ENCODE results near the gene PSG7.
"Not testable (repeated sequence)": the region's sequence is repeated elsewhere in the genome, so short reads cannot be mapped to it uniquely, and the experiment has no call there.

Gene PSG7

GRCh38 chr19:42937107-42937506 lies at the start of gene PSG7:
Gene PSG7, minus strand, starts transcription at chr19:42937207. Its CDS starts 131 bp downstream, at chr19:42937076.
- DNase-seq = not testable (repeated sequence)

- no peak for DNase-seq
Measured at GRCh38 chr19:42985588-42985987, 48.6 kb upstream of the PSG7 start.

GRCh38 chr19:42982111-42982510 lies 45.1 kb upstream of the PSG7 start:
- DNase-seq = not testable (repeated sequence)

GRCh38 chr19:42971451-42971850 lies 34.4 kb upstream of the PSG7 start:
- not testable (repeated sequence) for DNase-seq

- no peak for DNase-seq
Measured at GRCh38 chr19:42965176-42965575, 28.2 kb upstream of the PSG7 start.

GRCh38 chr19:42961119-42961518 lies 24.1 kb upstream of the PSG7 start:
- no peak for DNase-seq

- not testable (repeated sequence) for DNase-seq
Measured at GRCh38 chr19:42952126-42952525, 15.1 kb upstream of the PSG7 start.

- not testable (repeated sequence) for DNase-seq
Measured at GRCh38 chr19:42951476-42951875, 14.5 kb upstream of the PSG7 start.

GRCh38 chr19:42942187-42942789 lies 5.3 kb upstream of the PSG7 start:
- no peak for DNase-seq

- DNase-seq = not testable (repeated sequence)
Measured at GRCh38 chr19:42934726-42935125, 2.3 kb downstream of the PSG7 start.

- not testable (repeated sequence) for DNase-seq
Measured at GRCh38 chr19:42934183-42934582, 2.8 kb downstream of the PSG7 start.

GRCh38 chr19:42933412-42933811 lies 3.6 kb downstream of the PSG7 start:
- DNase-seq = not testable (repeated sequence)

- DNase-seq = not testable (repeated sequence)
Measured at GRCh38 chr19:42932485-42933101, 4.4 kb downstream of the PSG7 start.

GRCh38 chr19:42930214-42930613 lies 6.8 kb downstream of the PSG7 start:
- DNase-seq = not testable (repeated sequence)

- DNase-seq = no peak
Measured at GRCh38 chr19:42928896-42929295, 8.1 kb downstream of the PSG7 start.

GRCh38 chr19:42926781-42927180 lies 10.2 kb downstream of the PSG7 start:
- DNase-seq = no peak

- not testable (repeated sequence) for DNase-seq
Measured at GRCh38 chr19:42923106-42923505, 13.9 kb downstream of the PSG7 start.

- not testable (repeated sequence) for DNase-seq
Measured at GRCh38 chr19:42920971-42921370, 16.0 kb downstream of the PSG7 start.

GRCh38 chr19:42919757-42920079 lies 17.3 kb downstream of the PSG7 start:
- no peak for DNase-seq

GRCh38 chr19:42919070-42919756 lies 17.8 kb downstream of the PSG7 start:
- DNase-seq = not testable (repeated sequence)

- not testable (repeated sequence) for DNase-seq
Measured at GRCh38 chr19:42918377-42919069, 18.5 kb downstream of the PSG7 start.

- DNase-seq = not testable (repeated sequence)
Measured at GRCh38 chr19:42917634-42918033, 19.4 kb downstream of the PSG7 start, which contains the start of gene PSG6. Gene PSG6, minus strand, starts transcription at chr19:42917894. Its CDS starts 102 bp downstream, at chr19:42917792.

- not testable (repeated sequence) for DNase-seq
Measured at GRCh38 chr19:42916931-42917330, 20.1 kb downstream of the PSG7 start.

Measured in activated CD4-positive, alpha-beta T cell treated with anti-CD3 and anti-CD28 coated beads for 4 hours (primary cell).